Stimulated activated CD8-positive, alpha-beta memory T cell treated with anti-CD3 and anti-CD28 coated beads, Interleukin-12 subunit alpha, Interleukin-12 subunit beta, amount 100 ng/mL, for 1 hour (primary cell): ENCODE data around the gene KIAA0513.

Experiments
- DNase-seq: peaks from one replicate; pipeline ENCODE4 v3.0.0-alpha.2; 2020; ENCODE audit warnings: low read depth

KIAA0513 gene

GRCh38 chr16:85074225-85074914 lies 46.8 kb downstream of the KIAA0513 start:
- DNase-seq: no peak

GRCh38 chr16:85075236-85075924 lies 47.8 kb downstream of the KIAA0513 start:
- DNase-seq: no peak

- DNase-seq: no peak
These were observed 49.4 kb downstream of the KIAA0513 start for GRCh38 chr16:85077039-85077438.

GRCh38 chr16:85077576-85078125 lies 50.1 kb downstream of the KIAA0513 start:
- no peak for DNase-seq

- no peak for DNase-seq
These were observed 50.6 kb downstream of the KIAA0513 start for GRCh38 chr16:85078226-85078625.

GRCh38 chr16:85078952-85079351 lies 51.4 kb downstream of the KIAA0513 start:
- DNase-seq: no peak

- DNase-seq: no peak
These were observed 52.4 kb downstream of the KIAA0513 start for GRCh38 chr16:85079785-85080570.

GRCh38 chr16:85081038-85081437 lies 53.4 kb downstream of the KIAA0513 start:
- no peak for DNase-seq

- DNase-seq: no peak
These were observed 54.2 kb downstream of the KIAA0513 start for GRCh38 chr16:85081765-85082164.

GRCh38 chr16:85082173-85083050 lies 54.8 kb downstream of the KIAA0513 start:
- no peak for DNase-seq

GRCh38 chr16:85083051-85083639 lies 55.5 kb downstream of the KIAA0513 start:
- DNase-seq: no peak

- DNase-seq: no peak
These were observed 57.4 kb downstream of the KIAA0513 start for GRCh38 chr16:85084841-85085510.

GRCh38 chr16:85085721-85086120 lies 58.1 kb downstream of the KIAA0513 start:
- DNase-seq: no peak

GRCh38 chr16:85086347-85087291 lies 59.0 kb downstream of the KIAA0513 start:
- peak; percentile 62 for DNase-seq

- DNase-seq: no peak
These were observed 60.4 kb downstream of the KIAA0513 start for GRCh38 chr16:85087899-85088569.

GRCh38 chr16:85088570-85089199 lies 61.1 kb downstream of the KIAA0513 start:
- DNase-seq: no peak

GRCh38 chr16:85089525-85089924 lies 61.9 kb downstream of the KIAA0513 start:
- no peak for DNase-seq

- no peak for DNase-seq
These were observed 62.6 kb downstream of the KIAA0513 start for GRCh38 chr16:85090181-85090580.
